Pancreas (tissue), 10 donors: ENCODE measurements around the gene C1orf35. TPM values are rescaled to one million over a fixed set of nuclear protein-coding genes. Genes with fewer than 3 reads are reported as not detected.

Source experiments
- ATAC-seq, 4 donors: fragments of 200-7000 bp; cut with Tn5 transposase; one replicate each; pipeline versions ENCODE4 v1.8.0 to v1.9.1; 2020; ENCODE audit warnings: mild to moderate bottlenecking in 4 of 4, moderate library complexity in 4 of 4
- DNase-seq, 6 donors: peaks; one replicate each; pipeline ENCODE4 v3.0.0-alpha.2; 2020
- FAIRE-seq: peaks from 2 replicates; lab custom pipeline; 2012; peaks lifted over from hg19 to GRCh38; lab: Jason Lieb, UNC
- H3K27ac ChIP-seq, 4 donors: fragments of 200-600 bp; sonication (generic); 1 replicate in 3 of 4; 2 replicates in 1 of 4; pipeline versions ENCODE4 v1.5.0 to v1.8.0; 2020
- H3K27me3 ChIP-seq, 4 donors: fragments of 200-600 bp; one replicate each; pipeline ENCODE4 v1.8.0; 2021
- H3K36me3 ChIP-seq, 3 donors: fragments of 200-600 bp; sonication (generic) in 1 of 3; one replicate each; pipeline versions ENCODE4 v1.5.0 to v1.8.0; 2020 to 2021
- H3K4me1 ChIP-seq, 3 donors: fragments of 200-600 bp; one replicate each; pipeline ENCODE4 v1.8.0; 2021
- H3K4me3 ChIP-seq, 4 donors: fragments of 200-600 bp; sonication (generic) in 2 of 4; one replicate each; pipeline versions ENCODE4 v1.5.0 to v1.8.0; 2020 to 2021
- H3K9me3 ChIP-seq, 4 donors: fragments of 200-600 bp; one replicate each; pipeline ENCODE4 v1.8.0; 2021
- WGBS, 2 donors: extraction: QIAGEN DNeasy Blood & Tissue Kit; methylation state at CpG; one replicate each; pipeline ENCODE4 v1.1.7; 2013; 5-methylcytosine and 5-hydroxymethylcytosine counted together
- intact Hi-C, 3 donors: fragments of 100-400 bp; cut with DNase I; formaldehyde crosslinking; loops; one replicate each; pipeline versions ENCODE4 v1.11.1 to v1.14.2; 2022
- polyA plus RNA-seq, 2 donors: library from polyadenylated mRNA; stranded (reverse); fragments of 200-250 nt; gene quantifications; one replicate each; pipeline ENCODE4 v1.2.3, GENCODE V29; 2013
- total RNA-seq, 6 donors: library from RNA; stranded (reverse); fragmentation: NEBNext Ultra II Directional in 4 of 6; extraction: Animal tissue kit (Norgen Biotek cat#: 25700) in 4 of 6; gene quantifications; one replicate each; pipeline versions ENCODE4 v1.2.1 to v1.2.4, GENCODE V29; 2021 to 2023
- TF ChIP-seq, protein P1 (sequence below), 4 donors: fragments of 200-600 bp; sonication (generic) in 3 of 4; IDR thresholded peaks; one replicate each; pipeline versions ENCODE4 v1.5.0 to v1.8.0; 2021; ENCODE audit warnings: antibody characterized with exemption in 4 of 4
- donor health status: healthy with polysubstance abuse.
- donor health status: DM: no; HTN: no; CAD: no; lungs with moderate emphysema.
- donor health status: DM: no; HTN: no; CAD: no.
- donor health status: control.
- donor health status: control.
- donor health status: Bipolar disorder and iron deficiency.
- donor health status: DM: yes; HTN: yes; CAD: no.
- donor health status: DM: no; HTN: no; CAD: no.
- donor health status: DM: no; HTN: no; CAD: no.
- donor health status: DM: yes; HTN: yes; CAD: no.

The C1orf35 gene
- total and polyA plus RNA-seq, 8 donors = 6.3 to 33.2 (median 8.3) TPM

DNA sequence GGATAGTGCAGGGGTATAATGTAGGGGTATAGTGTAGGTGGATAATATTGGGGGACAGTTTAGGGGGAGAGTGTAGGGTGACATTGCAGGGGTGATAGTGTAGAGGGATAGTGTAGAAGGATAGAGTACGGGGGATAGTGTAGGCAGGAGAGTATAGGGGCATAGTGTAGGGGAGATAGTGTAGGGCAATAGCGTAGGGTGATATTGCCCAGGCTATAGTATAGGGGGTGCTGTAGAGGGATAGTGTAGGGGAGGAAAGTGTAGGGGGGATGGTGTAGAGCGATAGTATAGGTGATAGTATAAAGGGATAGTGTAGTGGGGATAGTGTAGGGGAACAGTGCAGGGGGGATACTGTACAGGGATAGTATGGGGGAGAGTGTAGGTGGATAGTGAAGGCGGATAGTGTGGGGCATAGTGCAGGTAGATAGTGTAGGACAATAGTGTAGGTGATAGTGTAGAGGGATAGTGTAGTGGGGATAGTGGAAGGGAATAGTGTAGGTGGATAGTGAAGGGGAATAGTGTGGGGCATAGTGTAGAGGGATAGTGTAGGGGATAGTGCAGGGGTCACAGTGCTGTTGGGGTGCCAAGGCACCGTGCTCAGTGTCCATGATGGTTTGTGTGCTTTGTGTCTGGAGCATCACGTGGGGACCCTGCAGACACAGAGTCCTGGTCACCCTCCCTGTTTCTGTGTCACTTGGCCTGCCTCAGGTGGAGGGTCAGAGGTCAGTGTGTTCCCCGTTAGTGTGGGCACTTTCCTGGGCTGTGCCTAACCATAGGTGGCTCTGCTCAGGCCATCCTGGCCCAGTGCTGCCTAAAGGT is 31.1 kb downstream of the C1orf35 start:
- TF ChIP-seq, protein P1, sequence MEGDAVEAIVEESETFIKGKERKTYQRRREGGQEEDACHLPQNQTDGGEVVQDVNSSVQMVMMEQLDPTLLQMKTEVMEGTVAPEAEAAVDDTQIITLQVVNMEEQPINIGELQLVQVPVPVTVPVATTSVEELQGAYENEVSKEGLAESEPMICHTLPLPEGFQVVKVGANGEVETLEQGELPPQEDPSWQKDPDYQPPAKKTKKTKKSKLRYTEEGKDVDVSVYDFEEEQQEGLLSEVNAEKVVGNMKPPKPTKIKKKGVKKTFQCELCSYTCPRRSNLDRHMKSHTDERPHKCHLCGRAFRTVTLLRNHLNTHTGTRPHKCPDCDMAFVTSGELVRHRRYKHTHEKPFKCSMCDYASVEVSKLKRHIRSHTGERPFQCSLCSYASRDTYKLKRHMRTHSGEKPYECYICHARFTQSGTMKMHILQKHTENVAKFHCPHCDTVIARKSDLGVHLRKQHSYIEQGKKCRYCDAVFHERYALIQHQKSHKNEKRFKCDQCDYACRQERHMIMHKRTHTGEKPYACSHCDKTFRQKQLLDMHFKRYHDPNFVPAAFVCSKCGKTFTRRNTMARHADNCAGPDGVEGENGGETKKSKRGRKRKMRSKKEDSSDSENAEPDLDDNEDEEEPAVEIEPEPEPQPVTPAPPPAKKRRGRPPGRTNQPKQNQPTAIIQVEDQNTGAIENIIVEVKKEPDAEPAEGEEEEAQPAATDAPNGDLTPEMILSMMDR (IDR thresholded peaks at IDR 0.05) = no peak
- FAIRE-seq = no peak
- DNase-seq = peak in 1 of 6 donors; percentile 44
- H3K4me3 ChIP-seq = no peak overlapping the region
- H3K9me3 ChIP-seq = no peaks in the 10 kb centered on the region
- no peaks in the 10 kb centered on the region for H3K27me3 ChIP-seq
- no peaks in the 10 kb centered on the region for H3K36me3 ChIP-seq
- no peak overlapping the region for H3K27ac ChIP-seq
- no peaks in the 10 kb centered on the region for H3K4me1 ChIP-seq
- peak in 1 of 4 donors; percentile 31 for ATAC-seq
- 32 to 43% methylated on average over 7 of the region's 7 CpGs for WGBS, 2 donors
- intact Hi-C loops = no loop called here

DNA sequence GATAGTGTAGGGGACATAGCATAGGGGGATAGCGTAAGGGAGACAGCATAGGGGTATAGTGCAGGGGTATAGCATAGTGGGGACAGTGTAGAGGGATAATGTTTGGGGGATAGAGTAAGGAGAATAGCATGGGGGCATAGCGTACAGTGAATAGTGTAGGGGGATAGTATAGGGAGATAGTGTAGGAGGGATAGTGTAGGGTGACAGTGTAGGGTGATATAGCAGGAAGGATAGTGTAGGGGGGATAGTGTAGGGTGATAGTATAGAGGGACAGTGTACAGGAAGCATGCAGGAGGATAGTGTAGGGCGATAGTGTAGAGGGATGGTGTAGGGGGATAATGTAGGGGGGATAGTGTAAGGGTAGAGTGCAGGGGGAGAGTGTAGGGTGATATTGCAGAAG is 32.3 kb downstream of the C1orf35 start:
- no peak for FAIRE-seq
- intact Hi-C loops = no loop called here

DNA sequence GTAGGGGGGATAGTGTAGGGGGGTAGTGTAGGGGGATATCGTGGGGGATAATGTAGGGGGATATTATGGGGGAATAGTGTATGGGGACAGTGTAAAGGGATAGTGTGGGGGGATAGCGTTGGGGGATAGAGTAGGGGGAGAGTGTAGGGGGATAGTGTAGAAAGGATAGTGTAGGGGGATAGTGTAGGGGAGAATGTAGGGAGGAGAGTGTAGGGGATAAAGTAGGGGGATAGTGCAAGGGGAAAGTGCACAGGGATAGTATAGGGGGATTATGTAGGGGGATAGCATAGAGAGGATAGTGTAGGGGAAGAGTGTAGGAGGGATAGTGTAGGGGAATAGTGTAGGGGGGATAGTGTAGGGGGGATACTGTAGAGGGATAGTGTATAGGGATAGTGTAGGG is 33.0 kb downstream of the C1orf35 start:
- intact Hi-C loops = no loop called here
- Histone ChIP-seq H3K36me3 (no peaks in the 10 kb centered on the region), H3K9me3 (no peaks in the 10 kb centered on the region), H3K4me1 (no peaks in the 10 kb centered on the region), H3K27me3 (no peaks in the 10 kb centered on the region), H3K4me3 (no peak overlapping the region), H3K27ac (no peak overlapping the region)
- 44 to 48% methylated on average over 2 of the region's 2 CpGs for WGBS, 2 donors
- DNase-seq (no peak), FAIRE-seq (no peak), ATAC-seq (no peak)
- TF ChIP-seq, protein P1 (IDR thresholded peaks at IDR 0.05) = no peak

More for the DNA sequence above, 32.3 kb downstream of the C1orf35 start:
- TF ChIP-seq, protein P1 (IDR thresholded peaks at IDR 0.05) = no peak
- ATAC-seq (no peak), DNase-seq (no peak)
- Histone ChIP-seq H3K27me3 (no peaks in the 10 kb centered on the region), H3K4me1 (no peaks in the 10 kb centered on the region), H3K36me3 (no peaks in the 10 kb centered on the region), H3K4me3 (no peak overlapping the region), H3K9me3 (no peaks in the 10 kb centered on the region), H3K27ac (no peak overlapping the region)
- WGBS, 2 donors = 55 to 67% methylated on average over 3 of the region's 3 CpGs

DNA sequence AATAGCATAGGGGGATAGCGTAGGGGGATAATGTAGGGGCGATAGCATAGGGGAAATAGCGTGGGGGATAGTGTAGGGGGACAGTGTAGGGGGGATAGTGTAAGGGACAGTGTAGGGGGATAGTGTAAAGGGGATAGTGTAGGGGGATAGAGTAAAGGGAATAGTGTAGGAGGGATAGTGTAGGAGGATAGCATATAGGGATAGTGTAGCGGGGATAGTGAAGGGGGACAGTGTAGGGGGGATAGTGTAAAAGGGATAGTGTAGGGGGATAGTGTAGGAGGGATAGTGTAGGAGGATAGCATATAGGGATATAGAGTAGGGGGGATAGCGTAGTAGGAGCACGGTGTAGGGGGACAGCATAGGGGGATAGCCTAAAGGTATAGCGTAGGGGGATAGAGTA is 34.8 kb downstream of the C1orf35 start:
- TF ChIP-seq, protein P1 (IDR thresholded peaks at IDR 0.05) = no peak
- Histone ChIP-seq H3K27me3 (no peaks in the 10 kb centered on the region), H3K4me3 (no peak overlapping the region), H3K9me3 (no peaks in the 10 kb centered on the region), H3K27ac (no peak overlapping the region), H3K4me1 (no peaks in the 10 kb centered on the region), H3K36me3 (no peaks in the 10 kb centered on the region)
- 60 to 74% methylated on average over 7 of the region's 7 CpGs for WGBS, 2 donors
- FAIRE-seq (no peak), ATAC-seq (no peak), DNase-seq (no peak)
- intact Hi-C loops = no loop called here
